Measurements from ENCODE around the gene PGAP2. TPM values are rescaled to one million over a fixed set of nuclear protein-coding genes. Genes with fewer than 3 reads are reported as not detected.

PGAP2 gene
- total and polyA plus RNA-seq, 8 donors = 4.7 to 23.8 (median 13.2) TPM

DNA sequence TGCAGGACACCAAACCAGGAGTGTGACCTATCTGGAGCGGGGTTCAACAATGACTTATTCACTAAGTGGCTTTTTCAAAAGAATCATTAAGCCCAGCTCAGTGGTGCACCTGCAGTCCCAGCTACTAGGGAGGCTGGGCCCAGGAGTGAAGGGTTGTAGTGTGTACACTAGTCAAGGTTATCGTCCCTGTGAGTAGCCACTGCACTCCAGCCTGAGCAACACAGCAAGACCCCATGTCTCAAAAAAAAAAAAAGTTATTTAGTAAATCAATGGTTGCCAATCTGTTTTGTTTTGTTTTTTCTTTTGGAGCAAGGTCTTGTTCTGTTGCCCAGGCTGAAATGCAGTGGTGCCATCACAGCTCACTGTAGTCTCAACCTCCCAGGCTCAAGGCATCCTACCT is 24.5 kb downstream of the PGAP2 start:
- no peak for DNase-seq
- Histone ChIP-seq H3K36me3 (peaks cover 10 to 31% (median 29%) of the 10 kb centered on the region in 4 donors), H3K4me3 (no peak overlapping the region), H3K4me1 (peaks cover 32 to 85% (median 64%) of the 10 kb centered on the region in 4 donors), H3K27me3 (no peaks in the 10 kb centered on the region), H3K9me3 (no peaks in the 10 kb centered on the region), H3K27ac (peak overlapping the region; percentile 12 to 98 (median 52))
- TF ChIP-seq POLR2AphosphoS5 (IDR thresholded peaks at IDR 0.05) (no peak), EP300 (IDR thresholded peaks at IDR 0.05) (no peak), POLR2A (IDR thresholded peaks at IDR 0.05) (no peak), CTCF (IDR thresholded peaks at IDR 0.05) (no peak)
- intact Hi-C loops (cut with DNase I; ENCODE audit: low total_unique reads) = no loop called here
- 76 to 88% (median 78%) methylated on average over 2 of the region's 2 CpGs for WGBS, 5 donors

DNA sequence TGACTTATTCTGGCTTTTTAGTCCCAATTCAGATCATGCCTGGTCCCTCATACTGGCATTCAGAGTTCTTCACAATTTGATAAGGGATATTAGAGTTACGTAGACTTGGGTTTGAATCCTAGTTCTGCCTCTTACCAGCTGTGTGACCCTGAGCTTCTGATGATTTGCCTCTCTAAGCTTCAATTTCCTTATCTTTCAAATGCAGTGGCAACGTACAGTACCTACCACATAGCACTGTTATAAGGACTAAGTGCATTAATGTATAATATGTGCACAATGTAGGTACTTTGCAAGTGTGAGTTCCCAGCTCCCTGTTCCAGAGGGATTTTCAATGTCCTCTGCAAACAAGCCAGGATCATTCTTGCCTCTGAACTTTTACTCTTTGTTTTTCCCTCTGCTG is 25.1 kb downstream of the PGAP2 start:
- Histone ChIP-seq H3K4me1 (peaks cover 38 to 91% (median 70%) of the 10 kb centered on the region in 4 donors), H3K36me3 (peaks cover 5 to 26% (median 23%) of the 10 kb centered on the region in 4 donors), H3K4me3 (no peak overlapping the region), H3K9me3 (no peaks in the 10 kb centered on the region), H3K27me3 (no peaks in the 10 kb centered on the region), H3K27ac (peak overlapping the region in 3 of 5 donors; percentile 52 to 98 (median 66))
- no peak for TF ChIP-seq CTCF (IDR thresholded peaks at IDR 0.05)
- TF ChIP-seq POLR2A (IDR thresholded peaks at IDR 0.05) = no peak
- TF ChIP-seq EP300 (IDR thresholded peaks at IDR 0.05) = no peak
- TF ChIP-seq POLR2AphosphoS5 (IDR thresholded peaks at IDR 0.05) = no peak
- intact Hi-C loops (cut with DNase I; ENCODE audit: low total_unique reads) = no loop called here
- DNase-seq = no peak
- WGBS, 5 donors = 76 to 84% (median 79%) methylated on average over 2 of the region's 2 CpGs

GRCh38 chr11:3834349-3834663 is 25.9 kb downstream of the PGAP2 start:
- TF ChIP-seq POLR2A (IDR thresholded peaks at IDR 0.05) = no peak
- no peak for TF ChIP-seq POLR2AphosphoS5 (IDR thresholded peaks at IDR 0.05)
- TF ChIP-seq CTCF (IDR thresholded peaks at IDR 0.05) = no peak
- TF ChIP-seq EP300 (IDR thresholded peaks at IDR 0.05) = no peak
- DNase-seq = no peak
- intact Hi-C loops (cut with DNase I; ENCODE audit: low total_unique reads) = no loop called here
- peak overlapping the region in 2 of 4 donors; percentile 11 to 14 for H3K4me3 ChIP-seq
- H3K4me1 ChIP-seq = peaks cover 46 to 98% (median 79%) of the 10 kb centered on the region in 4 donors
- H3K36me3 ChIP-seq = peaks cover 5 to 19% (median 16%) of the 10 kb centered on the region in 4 donors
- H3K9me3 ChIP-seq = no peaks in the 10 kb centered on the region
- 61 to 86% (median 71%) methylated on average over 4 of the region's 4 CpGs for WGBS, 5 donors
- H3K27me3 ChIP-seq = no peaks in the 10 kb centered on the region
- peak overlapping the region; percentile 21 to 98 (median 37) for H3K27ac ChIP-seq

GRCh38 chr11:3834664-3835461 is 26.5 kb downstream of the PGAP2 start:
- peak in 1 of 2 donors; percentile 40 for DNase-seq
- 71 to 81% (median 77%) methylated on average over 7 of the region's 7 CpGs for WGBS, 5 donors
- Histone ChIP-seq H3K4me3 (peak overlapping the region in 2 of 4 donors; percentile 11 to 14), H3K27ac (peak overlapping the region; percentile 21 to 98 (median 37)), H3K27me3 (no peaks in the 10 kb centered on the region), H3K9me3 (no peaks in the 10 kb centered on the region), H3K36me3 (peaks cover 5 to 14% (median 11%) of the 10 kb centered on the region in 4 donors), H3K4me1 (peaks cover 52 to 98% (median 84%) of the 10 kb centered on the region in 4 donors)
- no peak for TF ChIP-seq POLR2AphosphoS5 (IDR thresholded peaks at IDR 0.05)
- no peak for TF ChIP-seq EP300 (IDR thresholded peaks at IDR 0.05)
- no peak for TF ChIP-seq POLR2A (IDR thresholded peaks at IDR 0.05)
- TF ChIP-seq CTCF (IDR thresholded peaks at IDR 0.05) = no peak
- intact Hi-C loops (cut with DNase I; ENCODE audit: low total_unique reads) = no loop called here
